NCI-H1105 treated with DMSO at 0.1 percent for 48 hours (cell line): ENCODE measurements around the gene SPHKAP.
"Not testable (repeated sequence)": the region's sequence is repeated elsewhere in the genome, so short reads cannot be mapped to it uniquely, and the experiment has no call there.

Source experiments
- DNase-seq: peaks from one replicate; lab custom pipeline; 2025; lab: John Stamatoyannopoulos, UW

The SPHKAP gene, protein sequence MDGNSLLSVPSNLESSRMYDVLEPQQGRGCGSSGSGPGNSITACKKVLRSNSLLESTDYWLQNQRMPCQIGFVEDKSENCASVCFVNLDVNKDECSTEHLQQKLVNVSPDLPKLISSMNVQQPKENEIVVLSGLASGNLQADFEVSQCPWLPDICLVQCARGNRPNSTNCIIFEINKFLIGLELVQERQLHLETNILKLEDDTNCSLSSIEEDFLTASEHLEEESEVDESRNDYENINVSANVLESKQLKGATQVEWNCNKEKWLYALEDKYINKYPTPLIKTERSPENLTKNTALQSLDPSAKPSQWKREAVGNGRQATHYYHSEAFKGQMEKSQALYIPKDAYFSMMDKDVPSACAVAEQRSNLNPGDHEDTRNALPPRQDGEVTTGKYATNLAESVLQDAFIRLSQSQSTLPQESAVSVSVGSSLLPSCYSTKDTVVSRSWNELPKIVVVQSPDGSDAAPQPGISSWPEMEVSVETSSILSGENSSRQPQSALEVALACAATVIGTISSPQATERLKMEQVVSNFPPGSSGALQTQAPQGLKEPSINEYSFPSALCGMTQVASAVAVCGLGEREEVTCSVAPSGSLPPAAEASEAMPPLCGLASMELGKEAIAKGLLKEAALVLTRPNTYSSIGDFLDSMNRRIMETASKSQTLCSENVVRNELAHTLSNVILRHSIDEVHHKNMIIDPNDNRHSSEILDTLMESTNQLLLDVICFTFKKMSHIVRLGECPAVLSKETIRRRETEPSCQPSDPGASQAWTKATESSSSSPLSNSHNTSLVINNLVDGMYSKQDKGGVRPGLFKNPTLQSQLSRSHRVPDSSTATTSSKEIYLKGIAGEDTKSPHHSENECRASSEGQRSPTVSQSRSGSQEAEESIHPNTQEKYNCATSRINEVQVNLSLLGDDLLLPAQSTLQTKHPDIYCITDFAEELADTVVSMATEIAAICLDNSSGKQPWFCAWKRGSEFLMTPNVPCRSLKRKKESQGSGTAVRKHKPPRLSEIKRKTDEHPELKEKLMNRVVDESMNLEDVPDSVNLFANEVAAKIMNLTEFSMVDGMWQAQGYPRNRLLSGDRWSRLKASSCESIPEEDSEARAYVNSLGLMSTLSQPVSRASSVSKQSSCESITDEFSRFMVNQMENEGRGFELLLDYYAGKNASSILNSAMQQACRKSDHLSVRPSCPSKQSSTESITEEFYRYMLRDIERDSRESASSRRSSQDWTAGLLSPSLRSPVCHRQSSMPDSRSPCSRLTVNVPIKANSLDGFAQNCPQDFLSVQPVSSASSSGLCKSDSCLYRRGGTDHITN (N-terminal part only)

DNA sequence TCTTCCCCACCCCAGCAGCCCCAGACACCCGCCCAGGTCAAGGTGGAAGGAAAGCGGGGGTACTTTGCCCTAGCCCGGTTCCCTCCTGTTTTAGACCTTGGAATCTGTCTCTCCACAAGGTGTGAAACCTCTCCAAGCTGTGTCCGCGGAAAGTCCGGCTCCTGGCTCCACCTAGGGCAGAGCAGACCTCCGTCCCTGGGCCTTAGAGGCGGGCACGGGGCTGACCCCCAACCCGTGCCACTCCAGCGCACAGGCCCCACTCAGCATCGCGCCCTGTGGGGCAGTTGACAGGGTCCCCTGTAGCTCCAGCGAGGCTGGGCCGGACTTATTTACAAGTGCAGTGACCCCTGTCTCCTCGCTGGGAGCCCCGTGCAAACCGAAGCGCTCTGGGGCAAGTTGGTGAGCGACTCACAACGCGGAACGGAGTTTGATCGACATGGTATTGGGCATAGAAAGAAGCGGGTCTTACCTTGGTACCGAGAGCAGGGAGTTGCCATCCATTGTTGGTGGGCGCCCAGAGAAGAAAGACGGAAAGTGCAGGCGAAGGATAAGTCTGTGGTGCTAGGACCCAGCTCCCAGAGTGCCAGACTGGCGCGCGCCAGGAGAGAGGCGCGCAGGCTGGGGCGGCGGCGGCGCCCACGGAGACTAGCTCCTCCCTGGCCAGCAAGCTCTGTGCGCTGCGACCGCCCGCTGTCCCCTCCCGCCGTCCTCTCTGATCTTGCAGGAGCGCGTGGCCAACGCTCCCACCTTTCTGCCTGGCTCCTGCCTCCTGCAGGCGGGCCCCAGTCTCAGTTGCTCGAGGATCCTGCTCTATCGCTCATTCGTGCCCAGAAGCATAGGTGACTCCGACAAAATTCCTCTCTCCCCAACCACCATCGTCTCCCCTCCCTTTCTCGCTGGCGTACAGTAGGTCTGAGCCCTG is at the start of gene SPHKAP:
Gene SPHKAP, minus strand, starts transcription at position 590 of the 922 bp plus-strand sequence. Its CDS starts 89 bp downstream, at position 501.
- no peak for DNase-seq

DNA sequence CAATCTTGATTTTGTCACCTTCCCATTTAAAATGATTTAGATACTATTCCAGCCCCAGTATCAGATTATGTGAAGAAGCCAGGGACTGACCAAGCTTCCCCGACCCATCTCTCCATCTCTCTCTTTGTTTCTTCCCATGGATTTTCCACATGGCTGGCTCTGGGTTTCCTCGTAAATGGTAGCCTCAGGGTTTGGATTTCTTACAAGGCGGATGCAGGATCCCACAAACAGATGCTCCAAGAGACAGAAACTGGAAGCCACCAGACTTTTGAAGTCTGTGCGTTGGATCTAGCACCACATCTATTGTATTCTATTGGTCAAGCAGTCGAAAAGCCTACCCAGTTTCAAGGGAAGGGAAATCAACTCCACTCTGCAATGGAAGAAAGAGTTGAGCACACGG is 46.0 kb upstream of the SPHKAP start:
- no peak for DNase-seq

DNA sequence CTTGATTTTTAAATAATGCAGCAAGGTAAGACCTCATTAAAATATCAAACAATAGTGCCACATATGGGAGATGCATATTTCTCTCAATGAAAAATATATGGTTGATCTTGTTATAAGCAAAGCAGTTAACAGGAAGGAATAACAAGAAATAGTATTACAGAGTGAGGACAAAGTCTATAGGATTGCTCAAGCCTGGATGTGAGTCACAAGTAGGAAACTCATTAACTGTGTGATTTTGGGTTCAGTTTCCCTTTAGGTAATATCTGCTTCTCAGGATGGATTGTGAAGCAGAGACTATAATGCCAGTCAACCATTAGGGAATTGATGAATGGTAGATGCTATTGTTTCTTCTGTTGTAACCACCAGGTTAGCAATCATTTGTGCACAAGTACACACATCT is 42.9 kb upstream of the SPHKAP start:
- DNase-seq, result no peak

DNA sequence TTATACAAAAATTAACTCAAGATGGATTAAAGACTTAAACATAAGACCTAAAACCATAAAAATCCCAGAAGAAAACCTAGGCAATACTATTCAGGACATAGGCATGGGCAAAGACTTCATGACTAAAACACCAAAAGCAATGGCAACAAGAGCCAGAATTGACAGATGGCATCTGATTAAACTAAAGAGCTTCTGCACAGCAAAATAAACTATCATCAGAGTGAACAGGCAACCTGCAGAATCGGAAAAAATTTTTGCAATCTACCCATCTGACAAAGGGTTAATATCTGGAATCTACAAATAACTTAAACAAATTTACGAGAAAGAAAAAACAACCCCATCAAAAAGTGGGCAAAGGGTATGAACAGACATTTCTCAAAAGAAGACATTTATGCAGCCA is 37.1 kb upstream of the SPHKAP start:
- DNase-seq, result not testable (repeated sequence)

DNA sequence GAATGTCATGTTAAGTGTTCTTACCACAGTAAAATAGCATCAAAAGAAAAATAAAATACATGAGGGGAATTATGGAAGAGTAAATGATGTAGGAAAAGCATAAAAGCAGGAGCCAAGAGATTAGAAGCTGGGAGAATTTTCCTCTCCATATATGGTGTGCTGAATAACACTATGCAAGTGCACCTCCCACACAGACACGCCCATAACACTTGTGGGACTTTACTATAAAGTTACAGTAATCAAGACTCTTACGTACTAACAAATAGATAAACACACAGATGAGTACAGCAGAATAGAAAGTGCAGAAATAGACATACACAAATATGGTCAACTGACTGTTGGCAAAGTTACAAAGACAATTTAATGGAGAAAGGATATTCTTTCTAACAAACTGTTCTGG is 16.0 kb upstream of the SPHKAP start:
- no peak for DNase-seq

DNA sequence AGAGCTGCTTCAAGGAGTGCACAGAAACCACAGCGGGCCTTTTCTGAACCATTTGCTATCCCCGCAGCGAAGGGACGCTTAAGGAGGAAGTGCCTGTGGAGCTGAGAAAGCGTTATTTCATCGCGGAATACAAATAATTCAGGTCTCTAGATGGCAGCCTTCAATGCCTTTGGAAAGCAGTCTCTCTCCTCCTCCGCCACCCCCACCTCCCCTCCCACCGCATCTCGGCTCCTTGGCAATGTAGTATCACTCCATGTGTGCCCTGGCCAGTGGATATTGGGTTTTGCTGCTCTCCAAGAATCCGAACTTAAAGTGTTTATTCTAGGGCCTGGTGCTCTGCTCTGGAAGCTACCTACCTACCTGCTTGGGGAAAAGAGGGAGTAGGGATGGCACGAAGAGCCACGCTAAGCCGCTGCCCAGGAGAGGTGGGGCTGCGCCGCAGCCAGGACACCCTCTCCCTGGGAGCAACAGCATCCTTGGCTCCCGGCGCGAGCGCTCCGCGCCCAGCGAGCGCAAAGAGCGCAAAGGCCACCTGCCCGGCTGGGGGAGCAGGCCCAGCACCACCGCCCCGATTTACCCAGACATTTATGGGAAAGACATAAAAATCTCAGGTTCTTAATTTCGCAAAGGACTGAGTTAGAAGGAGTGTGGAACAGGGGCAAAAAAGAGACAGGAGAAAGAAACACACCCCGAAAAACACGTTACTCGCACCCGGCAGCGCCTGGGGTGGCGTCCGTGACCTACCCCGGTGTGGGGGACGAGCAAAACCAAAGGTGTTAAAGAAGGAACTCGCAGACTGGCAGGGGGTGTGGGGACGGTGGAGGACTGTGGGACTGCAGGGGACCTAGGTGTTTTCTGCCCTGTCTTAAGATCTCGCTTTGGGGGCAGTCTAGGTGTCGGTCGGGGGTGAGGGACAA is 1.0 kb downstream of the SPHKAP start:
- DNase-seq, result no peak

DNA sequence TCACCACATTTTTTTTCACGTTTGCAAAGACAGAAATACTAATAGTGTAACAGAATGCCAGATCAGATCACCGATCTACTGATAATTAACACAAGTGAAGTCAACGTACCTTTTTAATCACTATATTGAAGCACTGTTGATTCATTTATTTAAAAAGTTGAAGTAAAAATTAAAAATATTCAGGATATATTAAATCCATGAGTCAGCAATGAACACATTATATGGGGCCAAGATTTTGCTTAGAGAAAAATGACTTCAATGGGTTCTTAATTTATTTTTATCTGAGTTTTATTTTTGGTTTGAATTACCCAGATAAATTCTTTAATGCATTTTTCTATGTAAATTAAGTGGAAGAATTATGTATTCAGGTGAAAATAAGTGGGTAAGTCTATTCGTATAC is 14.2 kb downstream of the SPHKAP start:
- DNase-seq, result no peak

DNA sequence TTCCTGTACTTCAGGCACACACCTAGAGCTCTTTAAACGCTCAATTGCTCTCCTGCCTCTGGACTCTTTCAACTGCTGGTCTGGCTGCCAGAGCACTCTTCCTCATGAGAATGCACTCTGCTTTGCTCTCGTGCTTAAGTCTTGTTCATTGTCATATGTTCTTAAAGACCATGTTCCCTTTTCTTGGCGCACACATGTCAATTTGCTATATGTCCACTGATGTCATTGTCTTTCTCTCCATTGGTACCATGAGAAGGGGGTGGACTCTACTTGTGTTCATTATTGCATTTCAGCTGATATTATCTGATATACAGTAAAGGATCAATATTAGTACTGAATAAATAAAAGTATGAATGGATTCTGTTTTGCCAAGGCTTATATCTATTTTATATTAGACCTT is 16.8 kb downstream of the SPHKAP start:
- DNase-seq, result no peak

DNA sequence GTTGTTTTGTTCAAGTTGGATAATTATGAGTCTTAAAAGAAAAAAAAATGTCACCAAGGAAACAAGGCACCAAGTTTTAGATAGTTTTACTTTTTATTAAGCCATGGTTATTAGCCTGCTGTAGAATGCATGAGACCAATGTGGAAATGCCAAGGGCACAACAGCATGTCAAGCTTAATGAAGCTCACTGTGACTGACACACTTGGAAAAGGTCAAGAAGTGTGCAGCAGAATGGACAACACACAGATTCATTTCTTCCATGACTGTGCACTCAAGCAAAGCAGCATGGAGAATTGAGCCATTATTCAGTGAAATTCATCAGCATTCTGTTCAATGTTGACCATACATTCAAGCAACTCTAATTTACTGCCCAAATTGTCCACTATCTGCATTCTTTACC is 23.6 kb downstream of the SPHKAP start:
- no peak for DNase-seq

DNA sequence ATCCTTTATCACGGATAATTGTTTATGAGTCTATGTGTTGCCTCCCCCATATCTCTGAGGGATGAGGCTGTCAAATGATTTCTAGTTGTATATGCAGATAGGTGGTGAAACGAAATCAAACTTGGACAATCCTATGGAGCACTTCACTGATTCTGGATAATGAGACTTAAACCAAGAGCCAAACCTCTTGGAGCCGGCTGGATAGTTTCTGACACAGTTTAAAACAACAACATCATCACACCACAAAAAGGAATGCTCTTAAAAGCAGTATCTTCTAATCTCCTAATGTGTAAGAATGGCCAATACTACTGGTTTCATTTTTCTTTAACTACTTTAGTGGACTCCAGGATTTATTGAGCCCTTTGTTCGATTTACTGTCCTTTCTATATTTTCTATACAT is 36.5 kb downstream of the SPHKAP start:
- DNase-seq, result no peak

DNA sequence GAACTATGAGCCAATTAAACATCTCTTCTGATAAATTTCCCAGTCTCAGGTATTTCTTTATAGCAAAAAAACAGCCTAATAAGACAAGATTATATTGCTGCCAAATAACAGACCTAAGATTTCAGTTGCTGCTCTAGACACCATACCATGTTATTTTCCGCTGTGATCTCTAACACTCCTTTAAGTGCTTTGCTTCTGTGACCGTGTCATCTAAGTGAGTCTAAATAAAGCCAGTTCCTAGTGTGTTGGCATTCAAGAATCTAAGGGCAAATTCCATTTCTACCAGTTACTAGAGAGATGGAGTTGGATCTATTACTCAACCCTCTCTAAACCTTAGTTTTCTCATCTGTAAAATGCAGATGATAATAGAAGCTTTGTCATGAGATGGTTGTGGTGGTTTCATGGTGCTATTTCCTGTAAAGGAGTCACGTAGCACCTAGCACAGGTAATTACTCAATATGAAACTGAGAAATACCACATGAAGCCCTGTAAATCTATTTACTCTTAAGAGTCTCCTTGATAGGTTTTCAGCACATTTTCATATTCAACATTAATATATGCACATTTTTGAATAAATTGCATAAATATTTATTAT is 40.5 kb downstream of the SPHKAP start:
- no peak for DNase-seq

DNA sequence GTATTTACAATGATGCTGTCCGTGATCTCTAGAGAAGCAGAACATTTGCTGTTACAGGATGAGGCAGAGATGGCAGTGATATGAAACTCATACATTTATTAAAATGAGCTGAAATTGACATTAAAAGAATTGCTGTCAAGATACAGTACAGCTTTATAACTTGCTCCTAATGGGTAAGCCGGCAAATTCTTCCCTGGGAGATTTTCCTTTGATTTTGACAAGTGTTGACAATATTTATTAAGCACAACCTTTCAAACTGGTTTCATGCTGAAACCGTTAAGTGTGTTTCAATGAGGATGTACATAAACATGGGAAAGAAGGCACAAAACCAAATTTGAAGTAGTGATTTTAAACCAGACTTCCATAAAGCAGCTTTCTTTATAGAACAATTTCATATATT is 45.5 kb downstream of the SPHKAP start:
- DNase-seq, result no peak

DNA sequence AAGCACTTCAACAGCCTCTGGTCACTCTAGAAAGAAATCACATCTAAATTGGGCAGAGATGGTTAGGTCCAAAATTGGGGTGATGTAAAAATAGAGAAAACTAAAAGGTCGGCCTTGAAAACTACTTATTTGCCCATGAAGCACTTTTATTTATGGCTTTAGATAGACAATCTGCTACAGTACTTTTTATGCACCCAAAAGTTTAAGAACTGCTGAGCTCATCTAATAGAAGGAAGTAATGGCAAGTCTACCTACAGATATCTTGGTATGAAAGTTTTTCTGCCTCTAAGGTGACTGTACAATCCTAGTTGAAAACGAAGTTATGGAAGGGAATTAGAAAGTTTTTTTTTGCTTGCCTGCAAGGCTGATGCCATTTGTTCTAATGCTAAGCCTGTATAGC is 46.2 kb downstream of the SPHKAP start:
- DNase-seq, result no peak

DNA sequence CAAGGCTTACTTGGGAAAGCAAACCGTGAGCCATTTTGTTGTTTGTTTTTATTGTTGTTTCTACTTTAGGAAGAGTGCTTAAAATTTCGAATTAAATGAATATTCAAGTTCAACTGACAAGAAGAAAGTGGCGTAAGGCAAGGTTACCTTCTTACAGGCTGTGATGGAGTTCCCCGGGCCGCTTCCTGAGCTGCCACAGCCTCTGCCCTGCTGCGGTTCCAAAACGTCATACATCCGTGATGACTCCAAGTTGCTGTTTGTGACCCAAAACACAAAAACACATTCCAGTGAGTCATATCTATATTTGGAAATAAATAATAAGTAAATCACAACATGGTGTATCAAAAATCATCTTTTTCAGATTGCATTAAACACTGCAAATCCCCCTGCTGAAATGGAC is 49.7 kb downstream of the SPHKAP start:
- DNase-seq, result no peak

DNA sequence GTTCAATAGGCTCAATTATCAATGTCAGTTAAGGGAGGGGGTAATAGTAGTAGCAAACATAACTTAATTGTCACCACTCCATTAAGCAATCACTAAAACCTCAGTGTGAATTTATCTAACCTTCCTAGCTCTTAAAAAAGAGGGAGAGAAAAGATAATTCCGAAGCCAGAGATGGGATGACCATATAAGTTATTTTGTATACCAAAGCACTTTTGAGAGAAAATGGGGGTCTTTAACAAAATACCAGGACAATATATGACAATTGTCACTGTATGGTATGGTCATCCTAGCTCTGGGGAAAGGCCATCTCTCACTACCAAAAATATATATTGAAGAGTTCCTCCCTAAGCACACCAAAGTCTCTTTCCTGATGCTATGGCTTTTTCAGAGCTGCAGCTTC is 55.1 kb downstream of the SPHKAP start:
- no peak for DNase-seq

DNA sequence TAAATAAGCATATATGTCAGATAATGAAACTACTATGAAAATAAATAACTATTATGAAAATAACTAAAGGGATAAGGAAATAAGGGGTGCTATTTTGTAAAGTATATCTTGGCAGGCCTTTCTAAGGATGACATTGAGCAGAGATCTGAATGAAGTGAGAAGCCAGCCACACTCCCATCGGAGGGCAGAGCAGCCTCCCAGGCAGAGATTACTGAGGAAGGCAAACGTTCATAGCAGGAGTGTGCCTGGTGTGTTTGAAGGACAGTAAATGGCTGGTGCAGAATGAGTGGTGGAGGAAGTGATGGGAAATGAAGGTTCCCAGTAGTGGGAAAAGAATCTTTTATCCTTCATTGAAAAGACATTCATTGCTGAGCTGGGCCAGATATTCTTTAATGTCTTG is 62.5 kb downstream of the SPHKAP start:
- DNase-seq, result no peak

DNA sequence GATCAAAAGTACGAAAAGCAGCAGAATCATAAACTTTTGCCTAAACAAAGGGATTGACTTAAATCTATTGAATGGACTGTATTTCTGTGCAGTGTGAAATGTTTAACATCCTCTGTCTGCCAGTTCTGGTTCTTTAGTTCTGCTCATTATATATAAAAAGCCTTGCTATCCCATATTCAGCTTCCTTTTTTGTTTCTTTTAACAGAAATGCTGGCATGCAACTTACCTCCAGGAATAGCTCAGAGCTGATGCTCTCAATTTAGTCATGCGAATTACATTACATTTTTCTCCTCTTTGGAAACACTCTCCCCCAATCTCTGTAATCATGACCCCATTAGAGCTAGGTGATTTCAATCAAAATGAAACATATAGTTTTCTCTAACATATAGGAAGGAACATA is 73.6 kb downstream of the SPHKAP start:
- DNase-seq, result no peak

DNA sequence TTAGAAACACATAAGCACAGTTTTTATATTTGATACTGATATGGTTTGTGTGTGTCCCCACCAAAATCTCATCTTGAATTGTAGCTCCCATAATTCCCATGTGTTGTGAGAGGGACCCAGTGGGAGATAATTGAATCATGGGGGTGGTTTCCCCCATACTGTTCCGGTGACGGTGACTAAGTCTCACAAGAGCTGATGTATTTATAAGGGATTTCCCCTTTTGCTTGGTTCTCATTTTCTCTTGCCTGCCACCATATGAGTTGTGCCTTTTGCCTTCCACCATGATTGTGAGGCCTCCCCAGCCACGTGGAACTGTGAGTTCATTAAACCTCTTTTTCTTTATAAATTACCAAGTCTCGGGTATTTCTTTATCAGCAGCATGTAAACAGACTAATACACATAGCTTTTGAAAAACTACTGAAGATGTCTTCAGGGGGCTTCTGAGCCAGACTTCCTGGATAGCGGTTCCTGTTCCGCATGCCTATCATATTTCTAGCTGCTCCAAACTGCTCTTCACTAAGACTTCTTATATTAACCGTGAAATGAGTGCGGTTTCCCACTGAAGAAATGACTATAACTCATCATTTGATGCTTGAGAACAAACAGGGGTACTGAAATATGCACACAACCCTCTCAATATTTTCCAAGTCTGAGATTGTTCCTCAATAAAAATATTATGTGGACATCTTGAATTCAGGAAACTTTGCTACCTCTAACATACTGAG is 75.8 kb downstream of the SPHKAP start:
- no peak for DNase-seq

DNA sequence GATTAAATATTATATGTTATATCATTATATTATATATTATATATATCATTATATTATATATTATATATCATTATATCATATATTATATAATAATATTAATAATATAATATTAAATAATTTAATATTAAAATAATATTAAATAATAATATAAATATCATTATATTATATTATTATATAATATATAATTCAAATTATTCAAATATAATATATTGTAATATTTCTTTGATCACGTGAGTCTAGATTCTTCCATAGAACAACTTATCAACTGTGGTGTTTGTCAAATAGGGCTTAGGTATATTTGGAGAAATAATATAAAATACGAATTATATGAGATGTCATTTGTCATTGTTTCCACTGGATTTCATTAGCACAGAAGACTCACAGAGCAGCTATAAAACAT is 77.3 kb downstream of the SPHKAP start:
- DNase-seq, result no peak
